Suppressor macrophage treated with lipopolysaccharide for 4 hours (primary cell): ENCODE data around the gene NPTN.

Source experiments
- DNase-seq: peaks from one replicate; pipeline ENCODE4 v3.0.0-alpha.2; 2020

NPTN gene

GRCh38 chr15:73517566-73517965 lies 115.6 kb downstream of the NPTN start:
- no peak for DNase-seq

GRCh38 chr15:73515527-73515926 lies 117.7 kb downstream of the NPTN start:
- DNase-seq = no peak
